Activated naive CD4-positive, alpha-beta T cell treated with anti-CD3 and anti-CD28 coated beads, Interleukin-2, amount 50 U/mL, for 24 hours (primary cell): ENCODE data around the gene CD28.
"Not testable (repeated sequence)": the region's sequence is repeated elsewhere in the genome, so short reads cannot be mapped to it uniquely, and the experiment has no call there.

Experiments used
- H3K27ac Mint-ChIP-seq: one replicate; pipeline ENCODE4 v1.8.0; 2021; ENCODE audit warnings: mild to moderate bottlenecking, mixed read lengths
- H3K27me3 Mint-ChIP-seq: one replicate; pipeline ENCODE4 v1.8.0; 2021; ENCODE audit warnings: mixed read lengths
- H3K36me3 Mint-ChIP-seq: one replicate; pipeline ENCODE4 v1.8.0; 2021; ENCODE audit warnings: mixed read lengths
- H3K4me1 Mint-ChIP-seq: one replicate; pipeline ENCODE4 v1.8.0; 2021; ENCODE audit warnings: mixed read lengths
- H3K4me3 Mint-ChIP-seq: one replicate; pipeline ENCODE4 v1.8.0; 2021; ENCODE audit warnings: mild to moderate bottlenecking, mixed read lengths
- H3K9me3 Mint-ChIP-seq: one replicate; pipeline ENCODE4 v1.8.0; 2021; ENCODE audit warnings: mixed read lengths

Gene CD28

GRCh38 chr2:203697190-203697589, 9.2 kb upstream of the CD28 start:
- Mint-ChIP-seq H3K27ac (no peak overlapping the region), H3K27me3 (no peaks in the 10 kb centered on the region)

GRCh38 chr2:203697763-203698162, 8.7 kb upstream of the CD28 start:
- H3K4me3 Mint-ChIP-seq, H3K27me3 Mint-ChIP-seq, H3K36me3 Mint-ChIP-seq, H3K4me1 Mint-ChIP-seq, H3K9me3 Mint-ChIP-seq: not testable (repeated sequence)
- H3K27ac Mint-ChIP-seq, result peak overlapping the region; percentile 2

More at GRCh38 chr2:203697190-203697589, 9.2 kb upstream of the CD28 start:
- H3K9me3 Mint-ChIP-seq, result no peaks in the 10 kb centered on the region
- peaks cover 7% of the 10 kb centered on the region for H3K4me1 Mint-ChIP-seq
- no peaks in the 10 kb centered on the region for H3K36me3 Mint-ChIP-seq
- H3K4me3 Mint-ChIP-seq, result no peak overlapping the region

- H3K27ac Mint-ChIP-seq, result peak overlapping the region; percentile 2
These were observed 8.0 kb upstream of the CD28 start for GRCh38 chr2:203698410-203698809.

GRCh38 chr2:203704430-203704829, 2.0 kb upstream of the CD28 start:
- H3K4me1 Mint-ChIP-seq, result peaks cover 29% of the 10 kb centered on the region
- H3K4me3 Mint-ChIP-seq, result peak overlapping the region; percentile 68
- H3K9me3 Mint-ChIP-seq, result no peaks in the 10 kb centered on the region
- peaks cover 2% of the 10 kb centered on the region for H3K36me3 Mint-ChIP-seq
- peak overlapping the region; percentile 100 for H3K27ac Mint-ChIP-seq
- H3K27me3 Mint-ChIP-seq, result no peaks in the 10 kb centered on the region

More at GRCh38 chr2:203698410-203698809, 8.0 kb upstream of the CD28 start:
- H3K4me1 Mint-ChIP-seq, H3K4me3 Mint-ChIP-seq, H3K27me3 Mint-ChIP-seq, H3K36me3 Mint-ChIP-seq, H3K9me3 Mint-ChIP-seq: not testable (repeated sequence)

- H3K4me3 Mint-ChIP-seq, result peak overlapping the region; percentile 91
- H3K4me1 Mint-ChIP-seq, result peaks cover 32% of the 10 kb centered on the region
- H3K36me3 Mint-ChIP-seq, result peaks cover 2% of the 10 kb centered on the region
- H3K27ac Mint-ChIP-seq, result peak overlapping the region; percentile 100
- no peaks in the 10 kb centered on the region for H3K9me3 Mint-ChIP-seq
- no peaks in the 10 kb centered on the region for H3K27me3 Mint-ChIP-seq
These were observed 1.3 kb upstream of the CD28 start for GRCh38 chr2:203705178-203705577.

- Mint-ChIP-seq H3K4me1 (peaks cover 55% of the 10 kb centered on the region), H3K27me3 (no peaks in the 10 kb centered on the region), H3K9me3 (no peaks in the 10 kb centered on the region), H3K4me3 (peak overlapping the region; percentile 91), H3K27ac (peak overlapping the region; percentile 100), H3K36me3 (peaks cover 10% of the 10 kb centered on the region)
These were observed 1.1 kb downstream of the CD28 start for GRCh38 chr2:203707530-203707929.

- Mint-ChIP-seq H3K4me3 (peak overlapping the region; percentile 91), H3K27me3 (no peaks in the 10 kb centered on the region), H3K36me3 (peaks cover 21% of the 10 kb centered on the region), H3K9me3 (no peaks in the 10 kb centered on the region), H3K27ac (peak overlapping the region; percentile 100), H3K4me1 (peaks cover 68% of the 10 kb centered on the region)
These were observed 2.5 kb downstream of the CD28 start for GRCh38 chr2:203708846-203709396.

- Mint-ChIP-seq H3K27me3 (no peaks in the 10 kb centered on the region), H3K4me3 (peak overlapping the region; percentile 91), H3K4me1 (peaks cover 68% of the 10 kb centered on the region), H3K36me3 (peaks cover 21% of the 10 kb centered on the region), H3K27ac (peak overlapping the region; percentile 100), H3K9me3 (no peaks in the 10 kb centered on the region)
These were observed 3.1 kb downstream of the CD28 start for GRCh38 chr2:203709416-203710040.

GRCh38 chr2:203710226-203710625, 3.8 kb downstream of the CD28 start:
- Mint-ChIP-seq H3K36me3 (peaks cover 21% of the 10 kb centered on the region), H3K9me3 (no peaks in the 10 kb centered on the region), H3K27ac (peak overlapping the region; percentile 100), H3K4me3 (peak overlapping the region; percentile 91), H3K4me1 (peaks cover 68% of the 10 kb centered on the region), H3K27me3 (no peaks in the 10 kb centered on the region)

- no peaks in the 10 kb centered on the region for H3K9me3 Mint-ChIP-seq
- no peaks in the 10 kb centered on the region for H3K27me3 Mint-ChIP-seq
- H3K27ac Mint-ChIP-seq, result peak overlapping the region; percentile 100
- H3K4me3 Mint-ChIP-seq, result peak overlapping the region; percentile 91
- H3K36me3 Mint-ChIP-seq, result peaks cover 25% of the 10 kb centered on the region
- peaks cover 68% of the 10 kb centered on the region for H3K4me1 Mint-ChIP-seq
These were observed 4.5 kb downstream of the CD28 start for GRCh38 chr2:203710952-203711351.

GRCh38 chr2:203711399-203711798, 5.0 kb downstream of the CD28 start:
- Mint-ChIP-seq H3K4me3 (peak overlapping the region; percentile 91), H3K9me3 (no peaks in the 10 kb centered on the region), H3K36me3 (peaks cover 29% of the 10 kb centered on the region), H3K27me3 (no peaks in the 10 kb centered on the region), H3K27ac (peak overlapping the region; percentile 100), H3K4me1 (peaks cover 68% of the 10 kb centered on the region)

GRCh38 chr2:203713381-203713780, 6.9 kb downstream of the CD28 start:
- H3K9me3 Mint-ChIP-seq, result peaks cover 5% of the 10 kb centered on the region
- no peaks in the 10 kb centered on the region for H3K27me3 Mint-ChIP-seq
- peak overlapping the region; percentile 91 for H3K4me3 Mint-ChIP-seq
- peaks cover 85% of the 10 kb centered on the region for H3K4me1 Mint-ChIP-seq
- peak overlapping the region; percentile 100 for H3K27ac Mint-ChIP-seq
- H3K36me3 Mint-ChIP-seq, result peaks cover 35% of the 10 kb centered on the region

GRCh38 chr2:203714112-203714511, 7.7 kb downstream of the CD28 start:
- Mint-ChIP-seq H3K27me3 (no peaks in the 10 kb centered on the region), H3K4me1 (peaks cover 92% of the 10 kb centered on the region), H3K36me3 (peaks cover 35% of the 10 kb centered on the region), H3K4me3 (peak overlapping the region; percentile 91), H3K27ac (peak overlapping the region; percentile 100), H3K9me3 (peaks cover 6% of the 10 kb centered on the region)

- Mint-ChIP-seq H3K4me3 (peak overlapping the region; percentile 64), H3K36me3 (peaks cover 39% of the 10 kb centered on the region), H3K27ac (peak overlapping the region; percentile 98), H3K9me3 (peaks cover 10% of the 10 kb centered on the region), H3K4me1 (peaks cover 100% of the 10 kb centered on the region), H3K27me3 (no peaks in the 10 kb centered on the region)
These were observed 9.3 kb downstream of the CD28 start for GRCh38 chr2:203715744-203716143.

- H3K4me3 Mint-ChIP-seq, result peak overlapping the region; percentile 56
- H3K9me3 Mint-ChIP-seq, result peaks cover 23% of the 10 kb centered on the region
- peaks cover 100% of the 10 kb centered on the region for H3K4me1 Mint-ChIP-seq
- H3K27me3 Mint-ChIP-seq, result no peaks in the 10 kb centered on the region
- peak overlapping the region; percentile 99 for H3K27ac Mint-ChIP-seq
- H3K36me3 Mint-ChIP-seq, result peaks cover 37% of the 10 kb centered on the region
These were observed 11.6 kb downstream of the CD28 start for GRCh38 chr2:203718087-203718486.

- Mint-ChIP-seq H3K4me1 (peaks cover 96% of the 10 kb centered on the region), H3K27me3 (no peaks in the 10 kb centered on the region), H3K4me3 (peak overlapping the region; percentile 65), H3K36me3 (peaks cover 36% of the 10 kb centered on the region), H3K27ac (peak overlapping the region; percentile 99), H3K9me3 (peaks cover 23% of the 10 kb centered on the region)
These were observed 13.3 kb downstream of the CD28 start for GRCh38 chr2:203719456-203720410.
